Ascending aorta (tissue), 2 donors: ENCODE data around the gene CDHR2. TPM values are rescaled to one million over a fixed set of nuclear protein-coding genes. Genes with fewer than 3 reads are reported as not detected.

Source experiments
- DNase-seq, 2 donors: peaks; one replicate each; pipeline ENCODE4 v3.0.0-alpha.2; 2019; ENCODE audit warnings: low spot score in 2 of 2
- H3K27ac ChIP-seq, 2 donors: fragments of 200-600 bp; sonication (generic); one replicate each; pipeline ENCODE4 v1.5.1; 2016 to 2017; ENCODE audit warnings: mild to moderate bottlenecking in 1 of 2
- H3K27me3 ChIP-seq: fragments of 200-600 bp; sonication (generic); one replicate; pipeline ENCODE4 v1.5.1; 2017
- H3K36me3 ChIP-seq, 2 donors: fragments of 200-600 bp; sonication (generic); one replicate each; pipeline ENCODE4 v1.5.1; 2016
- H3K4me1 ChIP-seq, 2 donors: fragments of 200-600 bp; sonication (generic); one replicate each; pipeline ENCODE4 v1.5.1; 2016 to 2017; ENCODE audit warnings: mild to moderate bottlenecking in 1 of 2
- H3K4me3 ChIP-seq, 2 donors: fragments of 200-600 bp; sonication (generic); one replicate each; pipeline ENCODE4 v1.5.1; 2016 to 2017; ENCODE audit warnings: mild to moderate bottlenecking in 1 of 2
- H3K9me3 ChIP-seq, 2 donors: fragments of 200-600 bp; sonication (generic); one replicate each; pipeline ENCODE4 v1.5.1; 2016
- CTCF ChIP-seq, 3 experiments: fragments of 200-600 bp in 2 of 3; fragments of 450-650 bp in 1 of 3; sonication (generic) in 2 of 3; IDR thresholded peaks; one replicate each; pipeline ENCODE4 v1.5.1; 2016 to 2019; ENCODE audit warnings: antibody characterized with exemption in 3 of 3, mild to moderate bottlenecking in 1 of 3, moderate library complexity in 1 of 3
- intact Hi-C: fragments of 100-400 bp; cut with DNase I; formaldehyde crosslinking; loops from one replicate; pipeline ENCODE4 v1.15.1; 2023
- total RNA-seq: library from RNA; depleted of rRNA; stranded (reverse); fragments of >200 nt; gene quantifications from one replicate; pipeline ENCODE4 v1.1.0, GENCODE V29; 2016

CDHR2 gene
- total RNA-seq, 1 donor from 2014 or later, result not detected

DNA sequence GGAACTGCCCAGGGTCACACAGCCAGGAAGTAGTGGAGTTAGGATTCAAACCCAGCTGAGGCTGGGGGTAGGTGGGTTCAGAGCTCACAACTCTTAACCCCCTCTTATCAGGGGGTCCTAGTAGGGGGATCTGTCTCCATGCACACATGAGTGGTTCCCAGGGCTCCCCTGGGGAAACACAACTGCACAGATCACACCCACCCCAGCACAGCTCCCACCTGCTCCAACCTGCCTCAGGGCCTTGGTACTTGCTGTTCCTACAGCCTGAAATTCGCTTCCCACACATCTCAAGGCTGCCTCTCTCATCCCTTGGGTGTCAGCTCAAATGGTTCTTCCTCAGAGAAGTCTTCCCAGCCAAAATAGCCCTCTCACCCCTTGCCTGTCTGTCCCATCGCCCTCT lies 76.4 kb downstream of the CDHR2 start:
- intact Hi-C loops, result no loop called here
- peaks cover 28% of the 10 kb centered on the region for H3K27me3 ChIP-seq
- TF ChIP-seq CTCF (IDR thresholded peaks at IDR 0.05), result no peak

DNA sequence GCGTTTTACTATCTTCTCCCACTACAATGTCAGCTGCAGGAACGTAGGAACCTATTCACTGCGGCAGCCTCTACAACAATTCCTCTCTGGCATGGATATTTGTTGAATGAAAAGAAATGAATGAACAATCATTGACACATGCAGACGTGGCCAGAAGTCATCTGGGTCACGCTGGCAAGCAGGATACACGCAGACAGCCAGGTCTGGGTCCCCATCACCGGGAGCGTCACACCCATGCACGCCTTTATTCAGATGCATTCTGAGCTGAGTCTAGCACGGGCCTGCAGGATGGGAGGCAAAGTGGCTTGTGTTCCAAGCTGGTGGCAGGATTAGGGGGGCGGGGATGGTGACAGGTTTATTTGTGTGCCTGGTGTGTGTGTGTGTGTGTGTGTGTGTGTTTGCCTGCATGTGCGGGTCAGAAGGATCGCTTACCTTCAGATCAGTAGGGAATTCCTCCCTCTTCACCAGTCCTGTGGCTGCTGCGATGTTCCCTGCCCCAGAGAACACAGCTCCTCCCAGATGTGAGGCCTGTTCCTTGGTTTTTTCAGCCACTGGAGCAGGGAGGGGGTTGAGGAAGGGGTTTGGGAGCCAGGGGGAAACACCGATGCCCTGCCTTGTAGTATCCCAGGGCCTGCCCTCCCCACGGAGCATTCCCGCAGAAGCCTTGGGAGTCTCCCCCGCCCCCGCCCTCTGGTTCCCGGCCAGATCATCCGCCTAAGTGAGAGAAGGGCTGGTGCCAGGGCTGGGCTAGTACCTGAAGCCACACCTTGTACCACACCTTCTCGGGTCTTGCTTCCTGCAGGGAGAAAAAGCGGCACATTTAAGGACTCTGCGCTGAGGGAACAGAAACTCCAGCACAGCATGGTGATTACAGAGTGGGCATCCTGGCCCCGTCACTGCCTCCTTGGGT lies 77.1 kb downstream of the CDHR2 start:
- no peak for TF ChIP-seq CTCF (IDR thresholded peaks at IDR 0.05)
- peaks cover 5 to 13% of the 10 kb centered on the region in 2 donors for H3K4me1 ChIP-seq
- no peak overlapping the region for H3K4me3 ChIP-seq
- no peaks in the 10 kb centered on the region for H3K36me3 ChIP-seq
- intact Hi-C loops, result no loop called here
- no peaks in the 10 kb centered on the region for H3K9me3 ChIP-seq
- H3K27me3 ChIP-seq, result peaks cover 21% of the 10 kb centered on the region
- no peak for DNase-seq
- H3K27ac ChIP-seq, result no peak overlapping the region

More for the DNA sequence above, 76.4 kb downstream of the CDHR2 start:
- Histone ChIP-seq H3K4me1 (peaks cover 5 to 12% of the 10 kb centered on the region in 2 donors), H3K36me3 (no peaks in the 10 kb centered on the region), H3K27ac (no peak overlapping the region), H3K4me3 (no peak overlapping the region), H3K9me3 (no peaks in the 10 kb centered on the region)
- no peak for DNase-seq

- Histone ChIP-seq H3K36me3 (no peaks in the 10 kb centered on the region), H3K27ac (no peak overlapping the region), H3K4me1 (peaks cover 5 to 13% of the 10 kb centered on the region in 2 donors), H3K27me3 (peaks cover 20% of the 10 kb centered on the region), H3K4me3 (no peak overlapping the region), H3K9me3 (no peaks in the 10 kb centered on the region)
- TF ChIP-seq CTCF (IDR thresholded peaks at IDR 0.05), result no peak
- DNase-seq, result no peak
- intact Hi-C loops, result no loop called here
Measured at GRCh38 chr5:176626876-176627236, 77.7 kb downstream of the CDHR2 start.

DNA sequence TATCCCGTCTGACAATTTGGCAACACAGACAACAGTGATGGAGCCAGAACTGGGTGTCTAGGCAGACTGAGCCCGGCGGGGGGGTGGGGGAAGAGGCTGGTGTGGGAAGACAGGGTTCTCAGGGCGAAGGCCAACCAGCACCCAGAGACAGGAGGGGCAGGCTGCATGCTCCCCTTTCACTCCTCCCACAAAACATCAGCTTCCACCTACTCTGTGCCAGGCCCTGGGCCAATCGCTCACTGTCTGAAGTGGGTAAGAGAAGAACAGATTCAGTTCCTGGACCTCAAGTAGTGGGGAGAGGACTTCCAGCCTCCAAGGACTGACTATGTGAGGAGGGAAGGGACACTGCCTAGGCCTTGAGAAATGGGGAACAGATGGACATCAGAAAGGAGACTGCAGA lies 78.4 kb downstream of the CDHR2 start:
- peaks cover 5 to 13% of the 10 kb centered on the region in 2 donors for H3K4me1 ChIP-seq
- H3K9me3 ChIP-seq, result no peaks in the 10 kb centered on the region
- no peak for DNase-seq
- no peak for TF ChIP-seq CTCF (IDR thresholded peaks at IDR 0.05)
- H3K4me3 ChIP-seq, result no peak overlapping the region
- no peaks in the 10 kb centered on the region for H3K36me3 ChIP-seq
- no peak overlapping the region for H3K27ac ChIP-seq
- intact Hi-C loops, result no loop called here
- peaks cover 20% of the 10 kb centered on the region for H3K27me3 ChIP-seq

DNA sequence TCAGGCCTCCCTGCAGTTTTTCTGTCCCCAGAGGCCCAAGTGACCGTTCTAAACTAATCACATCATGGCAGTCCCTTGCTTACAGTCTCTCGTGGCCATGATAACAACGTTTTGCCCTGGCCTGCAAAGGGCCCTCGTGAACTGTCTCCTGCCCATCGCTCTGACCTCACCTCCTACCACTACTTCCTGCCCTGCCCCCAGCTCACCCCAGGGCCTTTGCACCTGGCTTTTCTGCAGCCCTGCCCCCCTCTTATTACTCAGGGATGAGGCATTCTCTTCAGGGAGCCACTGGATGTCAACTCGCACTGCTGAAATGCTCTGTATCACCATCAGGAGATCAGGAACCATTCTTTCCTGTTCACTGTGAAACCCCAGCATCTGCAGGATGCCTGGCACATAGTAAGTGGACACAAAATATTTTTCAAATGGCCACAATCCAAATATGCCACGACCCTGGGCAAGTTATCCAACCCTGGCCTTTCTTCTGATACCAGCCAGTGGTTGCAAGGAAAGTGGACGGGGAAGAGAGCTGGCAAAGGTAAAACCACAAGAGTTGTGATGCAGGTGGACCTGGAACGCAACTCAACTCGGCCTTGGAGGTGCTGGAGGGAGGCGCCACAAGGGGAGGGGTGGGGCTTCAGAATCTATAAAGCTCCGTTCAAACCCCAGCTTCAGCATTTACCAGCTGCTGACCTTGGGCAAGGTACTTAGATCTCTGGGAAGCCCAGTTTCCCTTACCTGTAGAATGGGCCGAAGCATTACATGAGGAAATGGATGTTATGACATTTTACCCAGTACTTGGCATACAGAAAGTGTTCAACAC lies 79.5 kb downstream of the CDHR2 start:
- DNase-seq, result no peak
- intact Hi-C loops, result no loop called here
- Histone ChIP-seq H3K9me3 (no peaks in the 10 kb centered on the region), H3K27ac (no peak overlapping the region), H3K4me1 (peaks cover 5 to 13% of the 10 kb centered on the region in 2 donors), H3K36me3 (no peaks in the 10 kb centered on the region), H3K27me3 (peaks cover 20% of the 10 kb centered on the region), H3K4me3 (no peak overlapping the region)
- TF ChIP-seq CTCF (IDR thresholded peaks at IDR 0.05), result no peak
